Mucosa of rectum (tissue), 2 donors: ENCODE measurements around the gene ZNF175.

Experiments
- H3K27ac ChIP-seq, 2 donors: one replicate each; pipeline ENCODE4 v1.7.0; 2013; ENCODE audit warnings: inconsistent platforms in 2 of 2, low read depth in 2 of 2, low read length in 2 of 2
- H3K27me3 ChIP-seq, 2 donors: one replicate each; pipeline ENCODE4 v1.7.0; 2013; ENCODE audit warnings: low read length in 2 of 2; ENCODE audit not compliant: control insufficient read depth in 2 of 2, insufficient read depth in 2 of 2
- H3K36me3 ChIP-seq, 2 donors: one replicate each; pipeline ENCODE4 v1.7.0; 2013; ENCODE audit warnings: low read length in 2 of 2; ENCODE audit not compliant: control insufficient read depth in 2 of 2, insufficient read depth in 2 of 2
- H3K4me1 ChIP-seq, 2 donors: one replicate each; pipeline ENCODE4 v1.7.0; 2013; ENCODE audit warnings: low read length in 2 of 2, mild to moderate bottlenecking in 1 of 2; ENCODE audit not compliant: control insufficient read depth in 2 of 2, insufficient read depth in 2 of 2
- H3K4me3 ChIP-seq, 2 donors: one replicate each; pipeline ENCODE4 v1.7.0; 2013; ENCODE audit warnings: low read length in 2 of 2
- H3K9ac ChIP-seq, 2 donors: one replicate each; pipeline ENCODE4 v1.7.0; 2013; ENCODE audit warnings: low read length in 2 of 2, low read depth in 1 of 2, mild to moderate bottlenecking in 1 of 2
- H3K9me3 ChIP-seq, 2 donors: one replicate each; pipeline ENCODE4 v1.7.0; 2013; ENCODE audit warnings: low read length in 2 of 2; ENCODE audit not compliant: control insufficient read depth in 2 of 2
- donor health status: healthy.
- donor health status: Normal muscosa, but diverticular disease.

ZNF175 gene

DNA sequence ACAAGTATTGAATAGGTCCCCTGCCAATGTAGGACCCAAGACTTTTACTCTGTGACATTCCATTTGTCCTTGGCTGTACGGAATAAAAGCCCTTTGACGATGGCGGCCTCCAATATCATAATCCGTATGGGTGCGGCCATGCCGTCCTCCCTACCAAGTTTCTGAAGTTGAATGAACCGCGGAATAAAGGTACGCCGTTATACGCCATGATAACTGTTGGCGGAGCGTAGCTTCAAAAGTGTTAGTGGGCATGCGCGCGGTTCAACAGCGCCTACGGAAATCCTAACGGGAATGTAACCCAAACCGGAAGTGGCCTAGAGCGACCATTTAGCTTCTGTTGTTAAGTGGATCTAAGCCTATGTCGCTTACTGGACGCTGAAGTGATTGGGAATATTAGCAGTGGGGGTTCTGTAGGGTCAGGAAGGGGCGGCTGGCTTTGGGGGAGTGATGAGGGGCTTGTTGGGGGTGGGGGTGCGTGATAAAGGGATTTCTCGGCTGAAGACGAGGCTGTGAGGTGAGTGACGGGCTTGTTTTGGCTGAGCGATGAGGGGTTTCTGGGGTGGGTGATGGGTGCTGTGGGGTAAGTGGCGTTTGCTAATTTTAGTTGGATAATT, at the start of gene ZNF175:
ZNF175 (plus strand) TSS at position 322 of the 614 bp plus-strand sequence. CDS start 2,047 bp downstream, outside the sequence.
- Histone ChIP-seq H3K9ac (peak within 1 kb of the TSS; percentile 52 to 63), H3K27ac (peak within 1 kb of the TSS in 1 of 2 donors; percentile 24), H3K4me3 (peak within 1 kb of the TSS; percentile 90 to 92), H3K27me3 (no peaks in the 10 kb centered on the region), H3K36me3 (peaks cover 7 to 8% of the 10 kb centered on the region in 2 donors), H3K9me3 (no peaks in the 10 kb centered on the region), H3K4me1 (peaks cover 4 to 8% of the 10 kb centered on the region in 2 donors)

DNA sequence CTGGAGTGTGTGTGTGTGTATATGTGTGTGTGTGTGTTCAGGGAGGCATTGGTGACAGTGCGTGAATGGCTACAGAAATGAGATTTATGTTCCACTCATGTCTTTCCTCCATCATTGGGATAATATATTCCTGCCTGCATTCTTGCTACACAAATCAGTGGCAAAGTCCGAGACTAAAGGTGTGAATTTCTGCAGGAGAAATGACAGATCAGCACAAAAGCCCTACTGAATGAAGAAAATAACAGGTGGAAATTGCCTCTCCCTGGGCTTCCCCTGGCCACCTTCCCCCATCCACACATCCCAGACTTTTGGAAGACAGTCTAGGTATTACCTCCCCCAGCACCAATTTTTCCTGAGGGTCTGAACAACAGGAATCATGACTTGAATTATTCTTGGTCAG, 49.7 kb upstream of the ZNF175 start:
- no peaks in the 10 kb centered on the region for H3K4me1 ChIP-seq
- H3K9me3 ChIP-seq: no peaks in the 10 kb centered on the region
- no peaks in the 10 kb centered on the region for H3K36me3 ChIP-seq
- no peak overlapping the region for H3K9ac ChIP-seq
- no peak overlapping the region for H3K27ac ChIP-seq
- no peak overlapping the region for H3K4me3 ChIP-seq
- H3K27me3 ChIP-seq: no peaks in the 10 kb centered on the region

DNA sequence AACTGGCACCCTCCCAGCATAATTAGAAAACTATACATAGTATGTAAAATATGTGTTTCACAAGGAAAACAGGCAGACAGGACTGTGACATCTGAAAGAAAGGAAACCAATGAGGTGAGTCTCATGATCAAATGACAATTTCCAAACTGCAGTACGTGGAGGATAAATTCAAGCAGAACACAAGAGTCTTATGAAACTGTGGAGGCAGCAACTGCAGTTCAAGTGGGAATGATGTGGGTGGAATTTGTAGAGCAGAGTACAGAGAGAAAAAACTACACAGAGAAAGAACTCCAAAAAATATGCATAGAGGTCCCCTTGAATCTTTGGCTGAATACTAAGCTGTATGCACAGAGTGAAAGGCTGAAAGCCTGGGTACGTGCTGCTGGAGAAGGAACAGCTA, 49.3 kb upstream of the ZNF175 start:
- Histone ChIP-seq H3K36me3 (no peaks in the 10 kb centered on the region), H3K27ac (no peak overlapping the region), H3K9ac (no peak overlapping the region), H3K4me3 (no peak overlapping the region), H3K9me3 (no peaks in the 10 kb centered on the region), H3K4me1 (no peaks in the 10 kb centered on the region), H3K27me3 (no peaks in the 10 kb centered on the region)

DNA sequence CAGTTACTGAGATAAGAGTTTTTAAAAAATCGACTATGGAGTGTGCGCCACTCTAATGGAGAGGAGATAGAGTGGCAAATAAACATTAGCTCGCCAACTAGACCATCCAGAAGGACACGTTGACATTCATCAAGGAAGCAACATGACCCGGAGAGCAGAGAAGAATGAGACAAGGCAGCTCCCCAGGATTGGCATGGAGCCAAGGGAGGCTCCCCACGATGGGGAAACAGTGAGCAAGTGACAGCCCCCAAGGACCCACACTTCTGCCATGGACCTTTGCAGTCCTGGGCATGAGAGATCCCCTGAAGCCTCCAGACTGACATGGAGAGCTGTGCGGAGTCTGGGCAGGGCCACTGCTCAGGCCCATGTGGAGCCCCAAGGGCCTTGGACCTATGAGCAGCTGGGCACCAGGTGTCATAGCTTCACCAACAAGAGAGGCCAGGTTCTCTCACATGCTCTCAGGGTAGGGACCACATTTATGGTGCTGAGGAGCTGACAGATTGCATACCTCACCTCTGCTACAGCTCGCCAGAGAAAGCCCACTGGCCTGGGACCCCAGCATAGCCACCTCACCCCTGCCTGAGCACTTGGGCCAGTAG, 46.3 kb upstream of the ZNF175 start:
- Histone ChIP-seq H3K4me1 (no peaks in the 10 kb centered on the region), H3K27ac (no peak overlapping the region), H3K4me3 (no peak overlapping the region), H3K27me3 (no peaks in the 10 kb centered on the region), H3K9me3 (no peaks in the 10 kb centered on the region), H3K9ac (no peak overlapping the region), H3K36me3 (no peaks in the 10 kb centered on the region)

DNA sequence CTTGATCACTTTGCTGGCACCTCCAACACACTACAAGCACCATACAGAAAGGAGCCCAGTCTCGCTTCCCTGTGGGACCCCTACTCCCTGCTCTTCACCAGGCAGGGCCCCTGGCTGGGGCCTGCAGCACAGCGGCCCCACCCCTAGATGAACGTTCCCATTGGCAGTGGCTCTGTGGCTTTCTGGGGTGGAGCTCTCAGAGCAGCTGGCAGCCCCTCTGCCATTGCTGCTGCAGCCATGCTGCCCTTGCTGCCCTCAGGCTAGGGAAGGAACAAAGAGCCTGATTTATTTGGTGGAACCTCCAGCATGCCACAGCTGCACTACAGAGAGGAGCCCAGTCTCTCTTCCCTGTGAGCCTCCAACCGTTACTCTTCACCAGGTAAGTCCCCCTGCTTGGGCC, 45.4 kb upstream of the ZNF175 start:
- Histone ChIP-seq H3K4me3 (no peak overlapping the region), H3K9ac (no peak overlapping the region), H3K9me3 (no peaks in the 10 kb centered on the region), H3K4me1 (no peaks in the 10 kb centered on the region), H3K27me3 (no peaks in the 10 kb centered on the region), H3K27ac (no peak overlapping the region), H3K36me3 (no peaks in the 10 kb centered on the region)

DNA sequence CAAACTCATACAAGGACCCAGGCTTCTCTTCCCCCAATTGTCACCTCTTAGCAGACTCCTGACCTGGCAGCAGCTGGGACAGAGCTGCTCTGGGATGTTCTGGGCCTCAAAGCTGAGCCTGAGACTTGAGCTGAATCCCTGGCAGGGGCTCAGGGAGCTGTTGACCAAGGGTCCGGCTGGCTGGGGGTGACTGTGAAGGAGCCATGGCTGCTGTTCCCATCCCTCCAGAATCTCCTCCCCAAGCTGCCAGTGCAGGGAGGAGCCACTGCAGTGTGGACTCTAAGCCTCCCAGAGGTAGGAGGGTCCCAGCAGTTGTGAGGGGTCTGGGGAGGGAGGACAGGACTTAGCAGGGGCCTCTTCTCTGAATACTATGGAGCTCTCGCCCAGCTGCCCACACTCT, 41.8 kb upstream of the ZNF175 start:
- no peak overlapping the region for H3K4me3 ChIP-seq
- H3K27me3 ChIP-seq: no peaks in the 10 kb centered on the region
- H3K27ac ChIP-seq: no peak overlapping the region
- H3K9me3 ChIP-seq: no peaks in the 10 kb centered on the region
- H3K4me1 ChIP-seq: no peaks in the 10 kb centered on the region
- H3K36me3 ChIP-seq: no peaks in the 10 kb centered on the region
- H3K9ac ChIP-seq: no peak overlapping the region

DNA sequence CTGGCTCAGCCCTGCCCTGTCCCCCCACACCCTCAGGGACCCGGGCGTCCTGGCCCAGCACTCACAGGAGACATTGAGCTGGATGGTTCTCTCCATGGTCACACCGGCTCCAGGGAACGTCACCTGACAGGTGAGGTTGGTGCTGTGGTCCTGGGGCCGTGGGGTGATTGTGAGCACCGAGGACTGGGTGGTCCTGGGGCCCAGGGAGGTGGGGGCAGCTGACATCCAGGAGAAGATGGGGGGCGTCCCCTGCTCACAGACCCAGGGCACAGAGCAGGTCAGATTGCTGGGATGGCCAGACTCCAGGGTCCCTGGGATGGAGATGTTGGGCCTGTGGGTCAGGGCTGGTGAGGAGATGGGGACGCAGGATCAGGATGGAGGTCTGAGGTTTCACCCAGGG, 40.5 kb upstream of the ZNF175 start:
- Histone ChIP-seq H3K36me3 (no peaks in the 10 kb centered on the region), H3K9me3 (no peaks in the 10 kb centered on the region), H3K4me3 (no peak overlapping the region), H3K27ac (no peak overlapping the region), H3K27me3 (no peaks in the 10 kb centered on the region), H3K4me1 (no peaks in the 10 kb centered on the region), H3K9ac (no peak overlapping the region)

DNA sequence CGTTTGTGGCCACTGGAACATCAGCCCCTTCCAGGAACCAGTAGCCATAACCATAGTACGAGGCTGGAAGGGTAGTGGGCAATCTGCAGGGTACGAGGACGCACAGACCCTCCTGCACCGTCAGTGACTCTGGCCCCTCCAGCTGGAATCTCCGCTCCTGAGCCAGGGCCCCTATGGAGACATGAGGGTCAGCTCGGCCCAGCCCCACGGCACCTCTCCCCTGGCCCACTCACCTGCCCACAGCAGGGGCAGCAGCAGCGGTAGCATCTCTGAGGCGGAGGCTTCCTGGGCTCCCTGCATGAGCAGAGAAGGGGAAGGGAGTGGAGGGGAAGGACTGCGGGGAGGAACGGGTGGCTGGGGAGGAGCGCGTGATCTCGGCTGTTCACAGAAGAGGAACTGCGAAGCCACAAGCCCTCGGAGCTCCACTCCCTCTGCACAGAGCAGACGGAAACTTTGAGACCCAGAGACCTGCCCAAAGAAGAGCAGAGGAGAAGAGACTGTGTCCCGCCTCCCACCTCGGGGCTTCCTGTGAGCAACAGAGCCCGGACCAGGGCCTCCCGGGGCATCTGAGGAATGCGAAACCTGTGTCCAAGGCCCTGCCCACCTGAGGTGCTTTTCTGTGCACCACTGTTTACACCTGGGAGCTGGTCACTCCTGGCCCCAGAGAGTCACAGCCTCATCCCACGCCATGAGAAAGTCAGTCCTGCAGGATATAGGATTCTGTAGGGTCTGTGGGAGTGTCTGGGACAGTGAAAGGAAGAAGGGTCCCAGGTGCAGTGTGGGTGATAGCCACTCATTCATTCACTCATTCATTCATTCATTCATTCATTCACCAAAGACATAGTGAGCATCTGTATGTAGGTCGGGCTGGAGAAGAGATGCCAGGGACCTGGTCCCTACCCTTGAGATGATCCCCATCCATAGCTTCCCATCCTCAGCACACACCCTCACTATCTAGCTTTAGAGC, 39.5 kb upstream of the ZNF175 start, which contains the start of gene SIGLEC6:
SIGLEC6 (minus strand) TSS at position 322 of the 967 bp plus-strand sequence; CDS start at position 300, 22 bp downstream.
- H3K9ac ChIP-seq: no peak within 1 kb of the TSS
- H3K9me3 ChIP-seq: no peaks in the 10 kb centered on the region
- peak within 1 kb of the TSS in 1 of 2 donors; percentile 26 for H3K4me3 ChIP-seq
- H3K4me1 ChIP-seq: no peaks in the 10 kb centered on the region
- H3K27ac ChIP-seq: no peak within 1 kb of the TSS
- H3K36me3 ChIP-seq: no peaks in the 10 kb centered on the region
- H3K27me3 ChIP-seq: no peaks in the 10 kb centered on the region

DNA sequence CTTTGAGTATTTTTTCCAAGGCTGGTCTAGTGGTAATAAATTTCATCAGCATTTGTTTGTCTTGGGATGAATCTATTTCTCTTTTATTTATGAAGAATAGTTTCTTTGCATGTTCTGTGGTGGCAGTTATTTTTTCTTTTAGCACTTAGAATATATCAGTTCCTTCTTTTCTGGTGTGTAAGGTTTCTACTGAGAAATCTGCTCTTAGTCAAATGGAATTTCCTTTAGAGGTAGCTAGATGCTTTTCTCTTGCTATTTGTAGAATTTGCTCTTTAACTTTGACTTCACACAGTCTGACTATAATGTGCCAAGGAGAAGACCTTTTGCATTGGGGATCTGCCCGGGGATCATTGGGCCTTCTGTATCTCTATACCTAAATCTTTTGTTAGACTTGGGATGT, 35.5 kb upstream of the ZNF175 start:
- Histone ChIP-seq H3K4me1 (no peaks in the 10 kb centered on the region), H3K27ac (no peak overlapping the region), H3K27me3 (no peaks in the 10 kb centered on the region), H3K36me3 (no peaks in the 10 kb centered on the region), H3K9ac (no peak overlapping the region), H3K9me3 (no peaks in the 10 kb centered on the region), H3K4me3 (no peak overlapping the region)

DNA sequence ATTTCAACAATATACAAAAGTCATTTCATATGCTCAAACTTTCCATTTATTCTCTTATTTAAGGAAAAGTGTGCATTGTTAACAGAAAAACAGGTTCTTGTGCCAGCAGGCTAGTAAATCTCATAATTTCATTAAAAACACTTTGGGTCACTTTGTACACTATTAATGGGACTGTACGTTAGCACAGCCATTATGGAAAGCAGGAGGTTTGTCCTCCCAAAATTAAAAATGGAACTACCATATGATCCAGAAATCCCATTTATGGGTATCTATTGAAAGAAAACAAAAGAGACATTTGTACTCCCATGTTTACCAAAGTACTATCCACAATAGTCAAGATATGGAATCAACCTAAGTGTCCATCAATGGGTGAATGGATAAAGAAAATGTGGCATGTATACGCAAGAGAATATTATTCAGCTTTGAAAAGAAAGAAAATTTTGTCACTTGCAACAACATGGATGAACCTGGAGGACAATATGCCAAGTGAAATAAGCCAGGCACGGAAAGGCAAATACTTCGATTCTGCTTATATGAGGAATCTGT, 31.2 kb upstream of the ZNF175 start:
- Histone ChIP-seq H3K36me3 (no peaks in the 10 kb centered on the region), H3K4me3 (no peak overlapping the region), H3K27me3 (no peaks in the 10 kb centered on the region), H3K9ac (no peak overlapping the region), H3K4me1 (no peaks in the 10 kb centered on the region), H3K9me3 (no peaks in the 10 kb centered on the region), H3K27ac (no peak overlapping the region)
